Endothelial cell of umbilical vein (primary cell): ENCODE data around the gene PLXDC1. TPM values are rescaled to one million over a fixed set of nuclear protein-coding genes. Genes with fewer than 3 reads are reported as not detected.

Source experiments
- BruUV-seq: library from RNA; stranded (reverse); fragments of 400-500 nt; replicated peaks from 2 replicates; lab custom pipeline; 2021; lab: Mats Ljungman, UMichigan
- CTCF ChIA-PET: fragments of 300-600, 350-600 bp; sonication (Branson Sonifier 250); formaldehyde crosslinking; loops from one replicate; lab custom pipeline; 2021; ENCODE audit warnings: antibody characterized with exemption, inconsistent platforms; lab: Charles Lee
- POLR2A ChIA-PET: fragments of 300-600, 350-600 bp; sonication (Branson Sonifier 250); formaldehyde crosslinking; loops from one replicate; lab custom pipeline; 2021; ENCODE audit warnings: antibody characterized with exemption, inconsistent platforms; lab: Charles Lee
- DNase-seq: peaks from one replicate; pipeline ENCODE4 v3.0.0-alpha.2; 2011; ENCODE audit warnings: low read depth, low spot score
- FAIRE-seq: peaks from 2 replicates; lab custom pipeline; 2011; peaks lifted over from hg19 to GRCh38; lab: Jason Lieb, UNC
- H2AFZ ChIP-seq: 2 replicates; pipeline ENCODE4 v1.6.0; 2012; ENCODE audit warnings: low read depth, low read length, control low read depth, inconsistent platforms
- H3K27ac ChIP-seq: 2 replicates; pipeline ENCODE4 v1.5.1; 2011; ENCODE audit warnings: low read depth, mild to moderate bottlenecking, control low read depth, low read length, moderate library complexity; ENCODE audit not compliant: insufficient read depth
- H3K27me3 ChIP-seq, 2 experiments: 2 replicates each; pipeline versions ENCODE4 v1.6.0 to v1.6.1; 2011; ENCODE audit warnings: low read length in 2 of 2, mixed read lengths in 1 of 2; ENCODE audit not compliant: control insufficient read depth in 2 of 2, insufficient read depth in 2 of 2
- H3K36me3 ChIP-seq, 2 experiments: 2 replicates in 1 of 2; 3 replicates in 1 of 2; pipeline ENCODE4 v1.5.1; 2011; ENCODE audit warnings: low read length in 2 of 2, mild to moderate bottlenecking in 1 of 2, moderate library complexity in 1 of 2; ENCODE audit not compliant: control insufficient read depth in 2 of 2, insufficient read depth in 2 of 2; ENCODE audit errors: extremely low read depth in 1 of 2
- H3K4me1 ChIP-seq: 3 replicates; pipeline ENCODE4 v1.5.1; 2011; ENCODE audit warnings: mild to moderate bottlenecking, low read length; ENCODE audit not compliant: control insufficient read depth, insufficient read depth; ENCODE audit errors: extremely low read depth
- H3K4me2 ChIP-seq: 2 replicates; pipeline ENCODE4 v1.6.1; 2011; ENCODE audit warnings: low read length, control low read depth, mixed read lengths; ENCODE audit not compliant: insufficient read depth
- H3K4me3 ChIP-seq, 3 experiments: fragments of 200-600 bp in 1 of 3; sonication (generic), shearing (Covaris generic) in 1 of 3; replicated peaks in 1 of 3; 2 replicates each; pipeline ENCODE4 v1.5.1; 2011 to 2016; ENCODE audit warnings: control low read depth in 3 of 3, low read length in 3 of 3, mild to moderate bottlenecking in 2 of 3, inconsistent platforms in 1 of 3, low read depth in 1 of 3, moderate library complexity in 1 of 3; ENCODE audit not compliant: insufficient read depth in 1 of 3
- H3K79me2 ChIP-seq: 2 replicates; pipeline ENCODE4 v1.6.0; 2012; ENCODE audit warnings: low read length, inconsistent platforms; ENCODE audit not compliant: control insufficient read depth, insufficient read depth
- H3K9ac ChIP-seq: replicated peaks from 2 replicates; pipeline ENCODE3; 2011; ENCODE audit warnings: low read length, control low read depth; ENCODE audit not compliant: insufficient read depth; ENCODE audit errors: extremely low read depth
- H3K9me1 ChIP-seq: replicated peaks from 3 replicates; pipeline ENCODE4 v1.6.0; 2011; ENCODE audit warnings: mild to moderate bottlenecking, low read length; ENCODE audit not compliant: control insufficient read depth, insufficient read depth; ENCODE audit errors: extremely low read depth
- H3K9me3 ChIP-seq: replicated peaks from 2 replicates; pipeline ENCODE4 v1.5.1; 2012; ENCODE audit warnings: low read length, inconsistent platforms; ENCODE audit not compliant: control insufficient read depth, insufficient read depth
- H4K20me1 ChIP-seq: replicated peaks from 2 replicates; pipeline ENCODE3; 2011; ENCODE audit warnings: mild to moderate bottlenecking, low read length; ENCODE audit not compliant: control insufficient read depth, insufficient read depth; ENCODE audit errors: extremely low read depth
- CTCF ChIP-seq, 2 donors: IDR thresholded peaks; 1 replicate in 1 of 2; 2 replicates in 1 of 2; pipeline ENCODE4 v1.5.1; 2011; ENCODE audit warnings: low read length in 2 of 2, mild to moderate bottlenecking in 2 of 2, moderate library complexity in 2 of 2, control low read depth in 1 of 2, inconsistent platforms in 1 of 2, low read depth in 1 of 2; ENCODE audit not compliant: insufficient read depth in 1 of 2; ENCODE audit errors: extremely low read depth in 1 of 2
- EZH2 ChIP-seq: IDR thresholded peaks from 2 replicates; pipeline ENCODE4 v1.6.1; 2012; ENCODE audit warnings: borderline replicate concordance, low read depth, mild to moderate bottlenecking, moderate library complexity, low read length, inconsistent platforms; ENCODE audit not compliant: severe bottlenecking
- FOS ChIP-seq: IDR thresholded peaks from 2 replicates; pipeline ENCODE4 v1.6.1; 2011; ENCODE audit warnings: mild to moderate bottlenecking, low read length, moderate library complexity, borderline replicate concordance; ENCODE audit not compliant: insufficient read depth
- GATA2 ChIP-seq: IDR thresholded peaks from 2 replicates; pipeline ENCODE4 v1.7.0; 2011; ENCODE audit warnings: low read depth, mild to moderate bottlenecking, moderate library complexity, mixed read lengths, low read length; ENCODE audit not compliant: insufficient read length, insufficient read depth
- JUN ChIP-seq: IDR thresholded peaks from 2 replicates; pipeline ENCODE4 v1.6.1; 2011; ENCODE audit warnings: borderline replicate concordance, low read depth; ENCODE audit not compliant: insufficient read length, insufficient read depth
- MAX ChIP-seq: IDR thresholded peaks from 2 replicates; pipeline ENCODE4 v1.6.1; 2011; ENCODE audit not compliant: insufficient read depth, insufficient read length
- MYC ChIP-seq: IDR thresholded peaks from one replicate; pipeline ENCODE4 v1.6.1; 2011; ENCODE audit warnings: mild to moderate bottlenecking, low read depth, low read length
- POLR2A ChIP-seq: IDR thresholded peaks from 2 replicates; pipeline ENCODE4 v1.6.1; 2012; ENCODE audit warnings: low read depth, mild to moderate bottlenecking, control low read depth, low read length
- POLR2AphosphoS5 ChIP-seq: IDR thresholded peaks from 2 replicates; pipeline ENCODE4 v1.6.1; 2012; ENCODE audit warnings: low read depth, mild to moderate bottlenecking, control low read depth, low read length, moderate library complexity; ENCODE audit not compliant: insufficient read depth
- dilution Hi-C: fragments of 300-500 bp; cut with MboI; formaldehyde crosslinking; loops from one replicate; pipeline ENCODE4 v1.15.0; 2019; ENCODE audit warnings: low sequenced_read_pairs; ENCODE audit not compliant: extremely low pct_ligation_motif_present
- intact Hi-C: fragments of 100-400 bp; cut with micrococcal nuclease; formaldehyde crosslinking; loops from one replicate; pipeline ENCODE4 v1.10.0; 2022
- polyA plus RNA-seq, 4 experiments: library from polyadenylated mRNA; depleted of rRNA in 3 of 4; stranded (reverse) in 3 of 4; unstranded in 1 of 4; fragments of >200 nt; gene quantifications; 2 replicates each; pipeline versions ENCODE4 v1.2.1 to v1.2.3, GENCODE V29; 2011 to 2012; ENCODE audit warnings: missing spikeins in 1 of 4
- total RNA-seq: library from RNA; stranded (reverse); gene quantifications from 2 replicates; pipeline ENCODE4 v1.2.3, GENCODE V29; 2021

The PLXDC1 gene
- total and polyA plus RNA-seq, 2 donors (not counting 3 experiments of a cell fraction or from before 2014, with no cell fraction given) = 0.03 TPM; not detected in 1

- Histone ChIP-seq H3K9ac (no peak overlapping the region), H3K27me3 (peaks cover 2 to 11% of the 10 kb centered on the region in 2 experiments), H2AFZ (no peak overlapping the region), H3K4me2 (no peak overlapping the region), H3K4me1 (no peaks in the 10 kb centered on the region), H3K36me3 (no peaks in the 10 kb centered on the region), H3K9me1 (no peaks in the 10 kb centered on the region), H3K27ac (no peak overlapping the region), H3K4me3 (no peak overlapping the region), H4K20me1 (no peaks in the 10 kb centered on the region), H3K9me3 (no peaks in the 10 kb centered on the region), H3K79me2 (no peaks in the 10 kb centered on the region)
- intact Hi-C loops (no loop called here), dilution Hi-C loops (no loop called here)
- CTCF ChIA-PET = interaction anchor here (0.7 to 1.0 kb wide), 2 partner anchors 22 to 42 kb away, joined by 3 read pairs; no protein-coding TSS in a partner anchor
- BruUV-seq = no TSS peak
- FAIRE-seq (no peak), DNase-seq (no peak)
- TF ChIP-seq POLR2A (no peak), POLR2AphosphoS5 (no peak), JUN (no peak)
- POLR2A ChIA-PET = no interaction called here
Measured at GRCh38 chr17:39104046-39104445, 47.4 kb downstream of the PLXDC1 start.

GRCh38 chr17:39101091-39101490 is 50.3 kb downstream of the PLXDC1 start:
- no TSS peak for BruUV-seq
- Histone ChIP-seq H3K4me2 (no peak overlapping the region), H3K4me1 (no peaks in the 10 kb centered on the region), H3K9ac (no peak overlapping the region), H3K9me3 (no peaks in the 10 kb centered on the region), H3K79me2 (no peaks in the 10 kb centered on the region), H2AFZ (no peak overlapping the region), H3K36me3 (no peaks in the 10 kb centered on the region), H3K9me1 (no peaks in the 10 kb centered on the region), H3K27me3 (peaks cover 4 to 5% of the 10 kb centered on the region in 2 experiments), H3K27ac (no peak overlapping the region), H3K4me3 (no peak overlapping the region), H4K20me1 (no peaks in the 10 kb centered on the region)
- CTCF ChIA-PET = no interaction called here
- TF ChIP-seq CTCF (IDR thresholded peaks at IDR 0.05; ENCODE audit: extremely low read depth in 1 of 2, insufficient read depth in 1 of 2, low read depth in 1 of 2, low read length in 2 of 2) (no peak), POLR2A (no peak), FOS (no peak), GATA2 (no peak), MAX (no peak), JUN (no peak), MYC (no peak), POLR2AphosphoS5 (no peak), EZH2 (no peak)
- FAIRE-seq = no peak
- POLR2A ChIA-PET = no interaction called here
- intact Hi-C loops = no loop called here
- no peak for DNase-seq
- dilution Hi-C loops = no loop called here
